ENCODE data around the gene LRMDA.

DNA sequence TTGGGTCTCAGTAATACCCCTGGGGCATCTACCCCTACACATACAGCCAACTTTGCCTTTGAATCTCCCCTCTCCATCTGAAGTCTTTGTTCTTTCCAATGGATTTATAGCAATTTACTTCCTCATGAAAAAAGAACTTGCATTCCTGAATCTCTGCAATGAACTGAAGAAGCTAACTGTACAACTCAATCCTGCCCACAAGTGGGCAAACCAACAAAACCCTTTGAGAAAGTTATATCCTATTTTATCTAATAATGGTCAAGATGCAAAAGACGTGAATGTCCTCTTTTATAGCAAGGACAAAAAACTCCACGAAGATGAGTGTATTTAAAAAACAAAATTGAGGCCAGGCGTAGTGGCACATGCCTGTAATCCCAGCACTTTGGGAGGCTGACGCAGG lies 991.3 kb downstream of the LRMDA start:
- TF ChIP-seq CTCF (IDR thresholded peaks at IDR 0.05; ENCODE audit: extremely low read depth in 1 of 2, insufficient read depth in 1 of 2, low read depth in 1 of 2, low read length in 2 of 2): no peak
- TF ChIP-seq POLR2AphosphoS5 (IDR thresholded peaks at IDR 0.05; ENCODE audit: insufficient read depth, low read depth, low read length): no peak
- no peak for TF ChIP-seq JUN (IDR thresholded peaks at IDR 0.05; ENCODE audit: borderline replicate concordance, insufficient read depth, insufficient read length, low read depth)
- TF ChIP-seq POLR2A (IDR thresholded peaks at IDR 0.05; ENCODE audit: low read depth, low read length): no peak
